Measurements from ENCODE around the gene HOXA3. TPM values are rescaled to one million over a fixed set of nuclear protein-coding genes. Genes with fewer than 3 reads are reported as not detected.

Gene HOXA3
- total and polyA plus RNA-seq, 2 donors (not counting 1 experiment from before 2014, with no cell fraction given) = 0.68 to 1.5 TPM

DNA sequence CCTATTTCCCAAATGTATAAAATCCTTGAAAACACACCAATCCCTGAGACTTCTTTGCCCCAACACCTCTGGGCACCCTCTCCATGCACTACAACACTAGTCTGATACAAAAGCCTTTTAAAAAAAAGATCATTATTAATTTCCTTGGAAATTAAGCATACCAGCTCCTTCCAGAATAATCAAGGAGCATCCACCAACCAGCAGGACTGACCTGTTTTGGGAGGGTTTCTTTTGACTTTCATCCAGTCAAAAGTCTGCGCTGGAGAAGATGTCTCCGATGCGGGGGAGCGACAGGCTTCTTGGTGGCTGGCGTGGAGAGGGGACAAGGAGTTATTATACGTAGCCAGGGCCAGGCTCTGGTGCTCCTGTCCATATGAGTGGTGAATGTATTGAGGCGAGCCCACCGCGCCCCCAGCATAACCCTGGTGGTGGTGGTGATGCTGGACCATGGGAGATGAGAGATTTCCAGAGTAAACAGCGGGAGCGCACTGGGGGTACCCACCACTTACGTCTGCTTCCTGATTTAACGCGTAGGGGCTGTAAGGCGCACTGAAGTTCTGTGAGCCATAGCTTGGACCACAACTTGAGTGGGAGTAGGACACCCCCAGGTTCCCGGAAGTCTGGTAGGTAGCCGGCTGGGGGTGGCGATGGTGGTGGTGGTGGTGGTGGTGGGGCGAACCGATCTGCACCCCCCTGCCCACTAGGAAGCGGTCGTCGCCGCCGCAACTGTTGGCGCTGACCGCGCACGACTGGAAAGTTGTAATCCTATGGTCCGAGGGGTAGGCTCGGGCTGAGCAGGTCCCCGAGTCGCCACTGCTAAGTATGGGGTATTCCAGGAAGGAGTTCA is 57.1 kb downstream of the HOXA3 start:
- Histone ChIP-seq H3K9ac (ENCODE audit: insufficient read depth, low read length) (peak overlapping the region; percentile 9), H3K4me2 (ENCODE audit: extremely low read depth, insufficient read depth, low read length) (peak overlapping the region; percentile 64), H3K9me3 (ENCODE audit: control insufficient read depth, insufficient read depth, low read depth, low read length) (no peaks in the 10 kb centered on the region), H3K79me2 (ENCODE audit: control insufficient read depth, insufficient read depth, low read length) (peaks cover 41% of the 10 kb centered on the region), H3K4me1 (ENCODE audit: control insufficient read depth, extremely low read depth, insufficient read depth, low read length) (no peaks in the 10 kb centered on the region), H3K27ac (ENCODE audit: insufficient read depth, low read length) (no peak overlapping the region), H3K4me3 (replicated peaks in 1 of 4; ENCODE audit: control extremely low read depth in 1 of 4, insufficient read depth in 1 of 4, low read depth in 3 of 4, low read length in 4 of 4) (peak overlapping the region; percentile 33 to 93 (median 69)), H3K27me3 (ENCODE audit: control insufficient read depth, insufficient read depth, low read length) (no peaks in the 10 kb centered on the region), H2AFZ (ENCODE audit: low read length) (peak overlapping the region; percentile 27), H3K36me3 (ENCODE audit: control insufficient read depth, insufficient read depth, low read length) (no peaks in the 10 kb centered on the region), H4K20me1 (ENCODE audit: control insufficient read depth, extremely low read depth, insufficient read depth, low read length) (no peaks in the 10 kb centered on the region)
- TF ChIP-seq EZH2 (IDR thresholded peaks at IDR 0.05; ENCODE audit: low read length, missing control alignments) = no peak
- TF ChIP-seq, protein P1, sequence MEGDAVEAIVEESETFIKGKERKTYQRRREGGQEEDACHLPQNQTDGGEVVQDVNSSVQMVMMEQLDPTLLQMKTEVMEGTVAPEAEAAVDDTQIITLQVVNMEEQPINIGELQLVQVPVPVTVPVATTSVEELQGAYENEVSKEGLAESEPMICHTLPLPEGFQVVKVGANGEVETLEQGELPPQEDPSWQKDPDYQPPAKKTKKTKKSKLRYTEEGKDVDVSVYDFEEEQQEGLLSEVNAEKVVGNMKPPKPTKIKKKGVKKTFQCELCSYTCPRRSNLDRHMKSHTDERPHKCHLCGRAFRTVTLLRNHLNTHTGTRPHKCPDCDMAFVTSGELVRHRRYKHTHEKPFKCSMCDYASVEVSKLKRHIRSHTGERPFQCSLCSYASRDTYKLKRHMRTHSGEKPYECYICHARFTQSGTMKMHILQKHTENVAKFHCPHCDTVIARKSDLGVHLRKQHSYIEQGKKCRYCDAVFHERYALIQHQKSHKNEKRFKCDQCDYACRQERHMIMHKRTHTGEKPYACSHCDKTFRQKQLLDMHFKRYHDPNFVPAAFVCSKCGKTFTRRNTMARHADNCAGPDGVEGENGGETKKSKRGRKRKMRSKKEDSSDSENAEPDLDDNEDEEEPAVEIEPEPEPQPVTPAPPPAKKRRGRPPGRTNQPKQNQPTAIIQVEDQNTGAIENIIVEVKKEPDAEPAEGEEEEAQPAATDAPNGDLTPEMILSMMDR (conservative IDR thresholded peaks at IDR 0.05 in 1 of 2, IDR thresholded peaks at IDR 0.05 in 1 of 2; ENCODE audit: low read depth in 1 of 2, low read length in 2 of 2) = no peak
- DNase-seq (ENCODE audit: low read depth in 2 of 2) = no peak

DNA sequence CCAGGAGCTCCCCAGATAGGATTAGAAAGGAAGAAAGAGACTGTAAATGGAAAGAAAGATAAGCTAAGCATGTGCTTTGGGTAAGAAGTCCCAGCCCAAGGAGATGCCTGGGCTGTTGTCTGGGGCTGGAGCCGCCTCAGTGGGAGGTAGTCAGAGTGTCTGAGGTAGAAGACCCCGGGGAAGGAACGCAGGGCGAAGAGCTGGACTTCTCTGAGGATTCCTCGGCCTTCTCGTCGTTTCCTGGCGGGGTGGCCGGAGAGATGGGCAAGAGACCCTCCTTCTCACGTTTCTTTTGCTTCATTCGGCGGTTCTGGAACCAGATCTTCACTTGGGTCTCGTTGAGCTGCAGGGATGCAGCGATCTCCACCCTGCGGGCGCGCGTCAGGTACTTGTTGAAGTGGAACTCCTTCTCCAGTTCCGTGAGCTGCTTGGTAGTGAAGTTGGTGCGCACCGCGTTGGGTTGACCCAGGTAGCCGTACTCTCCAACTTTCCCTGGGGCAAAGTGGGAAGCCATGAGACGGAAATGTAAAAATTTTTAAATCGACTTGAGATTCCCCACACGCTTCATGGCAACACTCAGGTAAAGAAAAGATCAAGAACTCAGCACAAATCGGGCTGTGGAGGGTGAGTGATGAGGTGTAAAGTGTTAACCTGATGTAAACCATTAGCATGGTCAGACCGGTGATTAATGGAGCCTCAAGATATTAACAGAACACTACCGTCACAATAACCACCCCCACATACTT is 57.9 kb downstream of the HOXA3 start:
- Histone ChIP-seq H3K4me3 (replicated peaks in 1 of 4; ENCODE audit: control extremely low read depth in 1 of 4, insufficient read depth in 1 of 4, low read depth in 3 of 4, low read length in 4 of 4) (peak overlapping the region in 1 of 4 experiments; percentile 93), H4K20me1 (ENCODE audit: control insufficient read depth, extremely low read depth, insufficient read depth, low read length) (no peaks in the 10 kb centered on the region), H3K79me2 (ENCODE audit: control insufficient read depth, insufficient read depth, low read length) (peaks cover 33% of the 10 kb centered on the region), H3K27ac (ENCODE audit: insufficient read depth, low read length) (no peak overlapping the region), H3K9me3 (ENCODE audit: control insufficient read depth, insufficient read depth, low read depth, low read length) (no peaks in the 10 kb centered on the region), H3K36me3 (ENCODE audit: control insufficient read depth, insufficient read depth, low read length) (no peaks in the 10 kb centered on the region), H3K9ac (ENCODE audit: insufficient read depth, low read length) (no peak overlapping the region), H3K4me2 (ENCODE audit: extremely low read depth, insufficient read depth, low read length) (no peak overlapping the region), H3K27me3 (ENCODE audit: control insufficient read depth, insufficient read depth, low read length) (no peaks in the 10 kb centered on the region), H2AFZ (ENCODE audit: low read length) (no peak overlapping the region), H3K4me1 (ENCODE audit: control insufficient read depth, extremely low read depth, insufficient read depth, low read length) (no peaks in the 10 kb centered on the region)
- DNase-seq (ENCODE audit: low read depth in 2 of 2) = no peak
- TF ChIP-seq, protein P1 (conservative IDR thresholded peaks at IDR 0.05 in 1 of 2, IDR thresholded peaks at IDR 0.05 in 1 of 2; ENCODE audit: low read depth in 1 of 2, low read length in 2 of 2) = no peak
- no peak for TF ChIP-seq EZH2 (IDR thresholded peaks at IDR 0.05; ENCODE audit: low read length, missing control alignments)

DNA sequence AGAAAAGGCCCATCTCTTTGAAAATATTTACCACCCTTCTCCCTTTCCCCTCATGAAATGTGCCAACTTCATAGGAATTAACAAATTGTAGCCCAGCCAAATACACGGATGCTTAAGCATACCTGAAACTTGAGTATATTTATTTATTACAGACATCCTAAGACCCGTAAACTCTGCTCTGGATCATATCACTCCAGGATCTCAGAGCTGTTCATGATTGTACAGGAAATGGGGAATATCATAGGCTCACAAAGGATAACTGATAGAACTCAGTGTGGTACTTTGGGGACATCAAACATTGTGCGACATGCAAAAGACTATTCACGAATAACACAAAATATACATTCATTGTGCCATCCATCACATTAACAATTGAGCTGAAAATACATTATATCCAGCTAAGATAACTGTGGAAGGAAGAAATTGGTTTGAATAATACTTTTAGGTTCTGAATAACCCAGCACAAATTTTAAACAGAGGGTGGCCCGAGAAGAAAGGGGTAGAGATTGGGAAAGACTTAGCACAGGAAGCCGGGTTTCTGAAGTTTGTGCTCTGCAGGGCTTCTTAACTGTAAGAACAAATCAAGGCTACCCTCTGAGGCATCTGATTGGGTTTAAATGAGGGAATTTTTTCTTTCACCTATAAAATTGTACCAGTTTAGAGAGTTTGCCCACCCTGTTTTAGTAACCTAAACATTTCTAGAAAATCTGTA is 59.0 kb downstream of the HOXA3 start:
- Histone ChIP-seq H3K36me3 (ENCODE audit: control insufficient read depth, insufficient read depth, low read length) (no peaks in the 10 kb centered on the region), H4K20me1 (ENCODE audit: control insufficient read depth, extremely low read depth, insufficient read depth, low read length) (no peaks in the 10 kb centered on the region), H3K4me1 (ENCODE audit: control insufficient read depth, extremely low read depth, insufficient read depth, low read length) (no peaks in the 10 kb centered on the region), H3K4me2 (ENCODE audit: extremely low read depth, insufficient read depth, low read length) (no peak overlapping the region), H3K9me3 (ENCODE audit: control insufficient read depth, insufficient read depth, low read depth, low read length) (no peaks in the 10 kb centered on the region), H3K79me2 (ENCODE audit: control insufficient read depth, insufficient read depth, low read length) (peaks cover 22% of the 10 kb centered on the region), H3K27ac (ENCODE audit: insufficient read depth, low read length) (no peak overlapping the region), H3K27me3 (ENCODE audit: control insufficient read depth, insufficient read depth, low read length) (no peaks in the 10 kb centered on the region), H2AFZ (ENCODE audit: low read length) (no peak overlapping the region), H3K9ac (ENCODE audit: insufficient read depth, low read length) (no peak overlapping the region), H3K4me3 (replicated peaks in 1 of 4; ENCODE audit: control extremely low read depth in 1 of 4, insufficient read depth in 1 of 4, low read depth in 3 of 4, low read length in 4 of 4) (no peak overlapping the region)
- TF ChIP-seq, protein P1 (conservative IDR thresholded peaks at IDR 0.05 in 1 of 2, IDR thresholded peaks at IDR 0.05 in 1 of 2; ENCODE audit: low read depth in 1 of 2, low read length in 2 of 2) = no peak
- no peak for TF ChIP-seq EZH2 (IDR thresholded peaks at IDR 0.05; ENCODE audit: low read length, missing control alignments)
- DNase-seq (ENCODE audit: low read depth in 2 of 2) = no peak

Measured in fibroblast of lung (primary cell).